Measurements from ENCODE around the gene TARS1. TPM values are rescaled to one million over a fixed set of nuclear protein-coding genes. Genes with fewer than 3 reads are reported as not detected.
"Not testable (repeated sequence)": the region's sequence is repeated elsewhere in the genome, so short reads cannot be mapped to it uniquely, and the experiment has no call there.

TARS1 gene
- total RNA-seq, 2 experiments from 2014 or later, result 208 to 210 TPM

DNA sequence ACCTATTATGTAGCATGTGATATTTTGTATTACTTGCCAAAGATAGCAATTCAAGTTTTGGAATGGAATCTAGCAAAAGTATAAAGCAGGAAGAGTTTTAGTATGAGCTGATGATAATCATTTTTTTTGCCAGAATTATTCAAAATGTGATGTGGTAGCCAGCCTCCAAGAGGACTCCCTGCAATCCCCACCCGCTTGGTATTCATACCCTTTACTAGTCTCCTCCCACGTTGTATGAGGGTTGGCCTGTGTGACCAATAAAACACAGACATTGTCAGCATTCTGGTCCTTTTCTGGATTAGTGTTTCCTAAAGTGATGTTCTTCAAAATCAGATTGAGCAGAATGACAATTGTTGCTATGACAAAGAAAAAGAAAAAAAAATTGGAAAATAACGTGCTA, 63.8 kb downstream of the TARS1 start:
- TF ChIP-seq CTCF (IDR thresholded peaks at IDR 0.05), result no peak
- CTCF ChIA-PET, result no interaction called here
- H3K36me3 Mint-ChIP-seq (ENCODE audit: low read depth), result no peaks in the 10 kb centered on the region
- H3K27ac Mint-ChIP-seq, result no peak overlapping the region
- DNase-seq (no peak), ATAC-seq (no peak)
- no peaks in the 10 kb centered on the region for H3K4me1 Mint-ChIP-seq (ENCODE audit: low read depth)
- no peaks in the 10 kb centered on the region for H3K9me3 Mint-ChIP-seq
- POLR2A ChIA-PET, result no interaction called here
- H3K4me3 Mint-ChIP-seq, result no peak overlapping the region
- no peaks in the 10 kb centered on the region for H3K27me3 Mint-ChIP-seq
- intact Hi-C loops (cut with micrococcal nuclease), result no loop called here

DNA sequence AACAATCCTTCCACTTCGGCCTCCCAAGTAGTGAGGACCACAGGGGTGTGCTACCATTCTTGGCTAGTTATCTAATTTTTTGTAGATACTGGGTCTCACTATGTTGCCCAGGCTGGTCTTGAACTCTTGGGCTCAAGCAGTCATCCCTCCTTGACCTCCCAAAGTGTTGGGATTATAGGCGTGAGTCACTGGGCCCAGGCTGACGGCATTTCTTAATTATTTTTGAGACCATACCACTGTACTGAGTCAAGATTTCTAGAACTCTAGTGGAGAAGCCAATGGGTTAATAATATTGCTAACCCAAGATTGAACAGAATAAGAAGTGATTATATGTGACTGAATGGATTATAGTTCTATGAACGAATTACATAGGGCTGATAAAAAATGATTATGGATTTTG, 66.7 kb downstream of the TARS1 start:
- POLR2A ChIA-PET, result no interaction called here
- no peak overlapping the region for H3K4me3 Mint-ChIP-seq
- H3K27me3 Mint-ChIP-seq, result no peaks in the 10 kb centered on the region
- DNase-seq, result no peak
- TF ChIP-seq CTCF (IDR thresholded peaks at IDR 0.05), result no peak
- no peaks in the 10 kb centered on the region for H3K36me3 Mint-ChIP-seq (ENCODE audit: low read depth)
- no peak overlapping the region for H3K27ac Mint-ChIP-seq
- CTCF ChIA-PET, result interaction anchor here (1.4 kb wide), 1 partner anchor 72 kb away, joined by 3 read pairs; no protein-coding TSS in a partner anchor
- H3K9me3 Mint-ChIP-seq, result no peaks in the 10 kb centered on the region
- no peaks in the 10 kb centered on the region for H3K4me1 Mint-ChIP-seq (ENCODE audit: low read depth)
- no peak for ATAC-seq
- intact Hi-C loops (cut with micrococcal nuclease), result no loop called here

DNA sequence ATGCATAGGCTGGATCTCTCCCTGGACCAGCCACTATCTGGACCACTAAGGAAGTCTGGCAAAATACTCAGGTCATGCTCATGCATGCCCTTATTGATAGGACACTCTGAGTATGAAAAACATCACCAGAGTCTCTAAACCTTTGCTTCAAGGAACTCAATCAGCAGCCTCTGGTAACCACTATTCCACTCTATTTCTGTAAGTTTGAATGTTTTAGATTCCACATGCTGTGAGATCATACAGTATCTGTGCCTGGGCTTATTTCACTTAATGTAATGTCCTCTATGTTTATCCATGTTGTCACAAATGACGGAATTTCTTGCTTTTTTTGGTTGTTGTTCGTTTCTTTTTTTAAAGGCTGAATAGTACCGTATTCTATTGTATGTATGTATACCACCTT, 68.3 kb downstream of the TARS1 start:
- TF ChIP-seq CTCF (IDR thresholded peaks at IDR 0.05), result no peak
- intact Hi-C loops (cut with micrococcal nuclease), result no loop called here
- H3K27ac Mint-ChIP-seq, result no peak overlapping the region
- H3K4me1 Mint-ChIP-seq (ENCODE audit: low read depth), result no peaks in the 10 kb centered on the region
- DNase-seq, result no peak
- CTCF ChIA-PET, result no interaction called here
- POLR2A ChIA-PET, result no interaction called here
- no peak for ATAC-seq
- H3K9me3 Mint-ChIP-seq, result no peaks in the 10 kb centered on the region
- H3K36me3 Mint-ChIP-seq (ENCODE audit: low read depth), result no peaks in the 10 kb centered on the region
- H3K4me3 Mint-ChIP-seq, result no peak overlapping the region
- H3K27me3 Mint-ChIP-seq, result no peaks in the 10 kb centered on the region

GRCh38 chr5:33513462-33514185, 72.9 kb downstream of the TARS1 start:
- Mint-ChIP-seq H3K4me1 (ENCODE audit: low read depth) (no peaks in the 10 kb centered on the region), H3K36me3 (ENCODE audit: low read depth) (no peaks in the 10 kb centered on the region), H3K9me3 (no peaks in the 10 kb centered on the region), H3K27me3 (no peaks in the 10 kb centered on the region), H3K27ac (no peak overlapping the region), H3K4me3 (no peak overlapping the region)
- DNase-seq, result no peak
- intact Hi-C loops (cut with micrococcal nuclease), result no loop called here
- no peak for ATAC-seq
- TF ChIP-seq CTCF (IDR thresholded peaks at IDR 0.05), result no peak
- CTCF ChIA-PET, result no interaction called here
- POLR2A ChIA-PET, result interaction anchor here (0.5 kb wide), 1 partner anchor 39 kb away, joined by 3 read pairs; no protein-coding TSS in a partner anchor

- H3K4me3 Mint-ChIP-seq; ATAC-seq; H3K27me3 Mint-ChIP-seq; H3K27ac Mint-ChIP-seq; POLR2A ChIA-PET; H3K9me3 Mint-ChIP-seq; H3K36me3 Mint-ChIP-seq (ENCODE audit: low read depth); DNase-seq; intact Hi-C loops (cut with micrococcal nuclease); H3K4me1 Mint-ChIP-seq (ENCODE audit: low read depth): not testable (repeated sequence)
- CTCF ChIA-PET, result interaction anchor here (0.6 kb wide), 1 partner anchor 15 kb away, joined by 3 read pairs; no protein-coding TSS in a partner anchor
Observed at GRCh38 chr5:33515366-33515765, 74.6 kb downstream of the TARS1 start.

Data from activated CD8-positive, alpha-beta T cell treated with anti-CD3 and anti-CD28 coated beads for 36 hours (primary cell).